HCT116 (cell line): Measurements from ENCODE around the gene TAS1R2.

ENCODE experiments used
- CEBPB ChIP-seq: IDR thresholded peaks from 2 replicates; pipeline ENCODE4 v1.6.1; 2012; ENCODE audit warnings: low read depth
- EZH2 ChIP-seq: fragments of 200-600 bp; sonication (generic); IDR thresholded peaks from 2 replicates; pipeline ENCODE4 v1.6.1; 2017; ENCODE audit warnings: antibody characterized with exemption, mixed run types
- EZH2phosphoT487 ChIP-seq: fragments of 200-600 bp; IDR thresholded peaks from 2 replicates; pipeline ENCODE4 v1.6.1; 2018; ENCODE audit warnings: antibody characterized with exemption, borderline replicate concordance
- POLR2A ChIP-seq: IDR thresholded peaks from 2 replicates; pipeline ENCODE4 v1.7.0; 2011; ENCODE audit warnings: borderline replicate concordance; ENCODE audit not compliant: insufficient read depth, insufficient read length; ENCODE audit errors: extremely low read depth
- POLR2AphosphoS5 ChIP-seq: IDR thresholded peaks from 2 replicates; pipeline ENCODE4 v1.6.1; 2011; ENCODE audit warnings: mild to moderate bottlenecking, low read depth, low read length, moderate library complexity
- RAD21 ChIP-seq: IDR thresholded peaks from 2 replicates; pipeline ENCODE4 v1.6.1; 2012; ENCODE audit warnings: low read depth, mild to moderate bottlenecking
- SP1 ChIP-seq: IDR thresholded peaks from 2 replicates; pipeline ENCODE4 v1.6.1; 2012; ENCODE audit warnings: low read depth
- YY1 ChIP-seq: IDR thresholded peaks from 2 replicates; pipeline ENCODE4 v1.6.1; 2011; ENCODE audit warnings: low read length, low read depth, moderate library complexity, mild to moderate bottlenecking; ENCODE audit not compliant: insufficient replicate concordance; ENCODE audit errors: extremely low read depth
- ZNF274 ChIP-seq: fragments of 200-500 bp; sonication (Bioruptor generic); IDR thresholded peaks from 2 replicates; pipeline ENCODE4 v1.6.1; 2014; ENCODE audit warnings: mild to moderate bottlenecking, low read depth, low read length, inconsistent platforms
- TF ChIP-seq, protein P1 (sequence below): IDR thresholded peaks from 2 replicates; pipeline ENCODE4 v1.6.1; 2012
- TF ChIP-seq, protein P2 (sequence below), 3 experiments: fragments of 200-600 bp in 1 of 3; sonication (generic) in 1 of 3; IDR thresholded peaks in 2 of 3; conservative IDR thresholded peaks in 1 of 3; 2 replicates each; pipeline ENCODE4 v1.5.1; 2012 to 2017; ENCODE audit warnings: low read depth in 2 of 3, low read length in 2 of 3, antibody characterized with exemption in 1 of 3, borderline replicate concordance in 1 of 3, control low read depth in 1 of 3, mild to moderate bottlenecking in 1 of 3, mixed read lengths in 1 of 3, mixed run types in 1 of 3, moderate library complexity in 1 of 3; ENCODE audit not compliant: insufficient read depth in 1 of 3
- TF ChIP-seq, protein P3 (sequence below): IDR thresholded peaks from 2 replicates; pipeline ENCODE4 v1.6.1; 2011; ENCODE audit warnings: mild to moderate bottlenecking, low read length, moderate library complexity; ENCODE audit not compliant: insufficient replicate concordance; ENCODE audit errors: extremely low read depth
- TF ChIP-seq, protein P4 (sequence below): IDR thresholded peaks from 2 replicates; pipeline ENCODE4 v1.6.1; 2012; ENCODE audit warnings: low read depth

DNA sequence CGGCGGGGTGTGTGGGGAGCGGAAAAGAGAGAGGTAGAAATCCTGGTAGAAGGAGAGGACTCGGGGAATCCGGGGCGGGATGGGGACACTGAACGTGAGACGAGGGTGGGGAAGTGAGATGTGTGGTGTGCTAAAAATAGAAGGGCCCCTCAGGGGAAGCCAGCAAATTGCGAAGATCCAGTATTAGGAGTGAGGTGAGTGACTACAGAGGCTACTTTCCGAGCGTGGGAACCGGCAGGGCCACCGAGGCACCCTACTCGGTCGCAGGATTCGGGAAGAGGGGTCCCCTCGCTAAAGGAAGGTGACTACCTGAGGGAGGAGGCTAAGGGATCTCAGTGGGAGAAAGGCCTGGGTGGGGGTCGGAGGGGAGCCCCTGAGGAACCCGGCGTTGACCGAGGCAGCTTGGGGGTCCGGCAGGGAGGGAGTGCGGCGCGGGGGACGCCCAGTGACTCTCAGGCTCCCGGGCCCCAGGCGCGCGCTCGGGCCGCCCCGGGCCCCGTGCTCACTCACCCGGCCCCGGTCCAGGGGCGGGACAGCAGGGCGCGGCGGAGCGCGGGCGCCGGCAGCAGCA is 42.6 kb upstream of the TAS1R2 start:
- TF ChIP-seq ZNF274 (no peak), EZH2phosphoT487 (no peak), EZH2 (no peak), SP1 (no peak), YY1 (no peak), RAD21 (no peak), POLR2AphosphoS5 (no peak), POLR2A (no peak), CEBPB (no peak)
- TF ChIP-seq, protein P1, sequence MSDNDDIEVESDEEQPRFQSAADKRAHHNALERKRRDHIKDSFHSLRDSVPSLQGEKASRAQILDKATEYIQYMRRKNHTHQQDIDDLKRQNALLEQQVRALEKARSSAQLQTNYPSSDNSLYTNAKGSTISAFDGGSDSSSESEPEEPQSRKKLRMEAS = no peak
- TF ChIP-seq, protein P2, sequence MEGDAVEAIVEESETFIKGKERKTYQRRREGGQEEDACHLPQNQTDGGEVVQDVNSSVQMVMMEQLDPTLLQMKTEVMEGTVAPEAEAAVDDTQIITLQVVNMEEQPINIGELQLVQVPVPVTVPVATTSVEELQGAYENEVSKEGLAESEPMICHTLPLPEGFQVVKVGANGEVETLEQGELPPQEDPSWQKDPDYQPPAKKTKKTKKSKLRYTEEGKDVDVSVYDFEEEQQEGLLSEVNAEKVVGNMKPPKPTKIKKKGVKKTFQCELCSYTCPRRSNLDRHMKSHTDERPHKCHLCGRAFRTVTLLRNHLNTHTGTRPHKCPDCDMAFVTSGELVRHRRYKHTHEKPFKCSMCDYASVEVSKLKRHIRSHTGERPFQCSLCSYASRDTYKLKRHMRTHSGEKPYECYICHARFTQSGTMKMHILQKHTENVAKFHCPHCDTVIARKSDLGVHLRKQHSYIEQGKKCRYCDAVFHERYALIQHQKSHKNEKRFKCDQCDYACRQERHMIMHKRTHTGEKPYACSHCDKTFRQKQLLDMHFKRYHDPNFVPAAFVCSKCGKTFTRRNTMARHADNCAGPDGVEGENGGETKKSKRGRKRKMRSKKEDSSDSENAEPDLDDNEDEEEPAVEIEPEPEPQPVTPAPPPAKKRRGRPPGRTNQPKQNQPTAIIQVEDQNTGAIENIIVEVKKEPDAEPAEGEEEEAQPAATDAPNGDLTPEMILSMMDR (IDR thresholded peaks at IDR 0.05 in 2 of 3, conservative IDR thresholded peaks at IDR 0.05 in 1 of 3; ENCODE audit: borderline replicate concordance in 1 of 3, insufficient read depth in 1 of 3, low read depth in 2 of 3, low read length in 2 of 3) = no peak
- TF ChIP-seq, protein P3, sequence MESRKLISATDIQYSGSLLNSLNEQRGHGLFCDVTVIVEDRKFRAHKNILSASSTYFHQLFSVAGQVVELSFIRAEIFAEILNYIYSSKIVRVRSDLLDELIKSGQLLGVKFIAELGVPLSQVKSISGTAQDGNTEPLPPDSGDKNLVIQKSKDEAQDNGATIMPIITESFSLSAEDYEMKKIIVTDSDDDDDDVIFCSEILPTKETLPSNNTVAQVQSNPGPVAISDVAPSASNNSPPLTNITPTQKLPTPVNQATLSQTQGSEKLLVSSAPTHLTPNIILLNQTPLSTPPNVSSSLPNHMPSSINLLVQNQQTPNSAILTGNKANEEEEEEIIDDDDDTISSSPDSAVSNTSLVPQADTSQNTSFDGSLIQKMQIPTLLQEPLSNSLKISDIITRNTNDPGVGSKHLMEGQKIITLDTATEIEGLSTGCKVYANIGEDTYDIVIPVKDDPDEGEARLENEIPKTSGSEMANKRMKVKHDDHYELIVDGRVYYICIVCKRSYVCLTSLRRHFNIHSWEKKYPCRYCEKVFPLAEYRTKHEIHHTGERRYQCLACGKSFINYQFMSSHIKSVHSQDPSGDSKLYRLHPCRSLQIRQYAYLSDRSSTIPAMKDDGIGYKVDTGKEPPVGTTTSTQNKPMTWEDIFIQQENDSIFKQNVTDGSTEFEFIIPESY = no peak
- TF ChIP-seq, protein P4, sequence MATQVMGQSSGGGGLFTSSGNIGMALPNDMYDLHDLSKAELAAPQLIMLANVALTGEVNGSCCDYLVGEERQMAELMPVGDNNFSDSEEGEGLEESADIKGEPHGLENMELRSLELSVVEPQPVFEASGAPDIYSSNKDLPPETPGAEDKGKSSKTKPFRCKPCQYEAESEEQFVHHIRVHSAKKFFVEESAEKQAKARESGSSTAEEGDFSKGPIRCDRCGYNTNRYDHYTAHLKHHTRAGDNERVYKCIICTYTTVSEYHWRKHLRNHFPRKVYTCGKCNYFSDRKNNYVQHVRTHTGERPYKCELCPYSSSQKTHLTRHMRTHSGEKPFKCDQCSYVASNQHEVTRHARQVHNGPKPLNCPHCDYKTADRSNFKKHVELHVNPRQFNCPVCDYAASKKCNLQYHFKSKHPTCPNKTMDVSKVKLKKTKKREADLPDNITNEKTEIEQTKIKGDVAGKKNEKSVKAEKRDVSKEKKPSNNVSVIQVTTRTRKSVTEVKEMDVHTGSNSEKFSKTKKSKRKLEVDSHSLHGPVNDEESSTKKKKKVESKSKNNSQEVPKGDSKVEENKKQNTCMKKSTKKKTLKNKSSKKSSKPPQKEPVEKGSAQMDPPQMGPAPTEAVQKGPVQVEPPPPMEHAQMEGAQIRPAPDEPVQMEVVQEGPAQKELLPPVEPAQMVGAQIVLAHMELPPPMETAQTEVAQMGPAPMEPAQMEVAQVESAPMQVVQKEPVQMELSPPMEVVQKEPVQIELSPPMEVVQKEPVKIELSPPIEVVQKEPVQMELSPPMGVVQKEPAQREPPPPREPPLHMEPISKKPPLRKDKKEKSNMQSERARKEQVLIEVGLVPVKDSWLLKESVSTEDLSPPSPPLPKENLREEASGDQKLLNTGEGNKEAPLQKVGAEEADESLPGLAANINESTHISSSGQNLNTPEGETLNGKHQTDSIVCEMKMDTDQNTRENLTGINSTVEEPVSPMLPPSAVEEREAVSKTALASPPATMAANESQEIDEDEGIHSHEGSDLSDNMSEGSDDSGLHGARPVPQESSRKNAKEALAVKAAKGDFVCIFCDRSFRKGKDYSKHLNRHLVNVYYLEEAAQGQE = no peak
